PC-9 (cell line): ENCODE data around the gene DNALI1. TPM values are rescaled to one million over a fixed set of nuclear protein-coding genes. Genes with fewer than 3 reads are reported as not detected.

Experiments used
- BruUV-seq: library from RNA; stranded (reverse); fragments of 400-500 nt; replicated peaks from 2 replicates; lab custom pipeline; 2021; lab: Mats Ljungman, UMichigan
- CTCF ChIA-PET: fragments of 300-600 bp; sonication (Branson Sonifier 250); formaldehyde crosslinking; loops from one replicate; lab custom pipeline; 2022; ENCODE audit warnings: antibody characterized with exemption; lab: Charles Lee
- POLR2A ChIA-PET: fragments of 300-600 bp; sonication (Branson Sonifier 250); formaldehyde crosslinking; loops from one replicate; lab custom pipeline; 2022; ENCODE audit warnings: antibody characterized with exemption; ENCODE audit not compliant: unreplicated experiment; lab: Charles Lee
- DNase-seq, 2 experiments: peaks; one replicate each; pipeline versions ENCODE4 v3.0.0 to v3.0.0-alpha.2; 2015 to 2022; ENCODE audit warnings: mixed read lengths in 1 of 2
- H2AFZ ChIP-seq: fragments of 200-600 bp; sonication (generic); 2 replicates; pipeline ENCODE4 v1.8.1; 2017; ENCODE audit warnings: antibody characterized with exemption
- H3F3A ChIP-seq: fragments of 200-600 bp; sonication (generic); 2 replicates; pipeline ENCODE4 v1.8.1; 2017; ENCODE audit warnings: antibody characterized with exemption, mild to moderate bottlenecking, low read depth; ENCODE audit not compliant: insufficient read depth
- H3K27ac ChIP-seq: fragments of 200-600 bp; sonication (generic); 2 replicates; pipeline ENCODE4 v1.6.1; 2016; ENCODE audit warnings: mixed run types
- H3K27me3 ChIP-seq: fragments of 200-600 bp; sonication (generic); 2 replicates; pipeline ENCODE4 v1.6.1; 2016; ENCODE audit warnings: low read depth, mixed run types; ENCODE audit not compliant: insufficient read depth
- H3K36me3 ChIP-seq: fragments of 200-600 bp; sonication (generic); 2 replicates; pipeline ENCODE4 v1.6.1; 2016; ENCODE audit warnings: low read depth, mixed run types
- H3K4me1 ChIP-seq: fragments of 200-600 bp; sonication (generic); replicated peaks from 2 replicates; pipeline ENCODE4 v1.6.1; 2016; ENCODE audit warnings: mixed run types; ENCODE audit not compliant: insufficient read depth
- H3K4me2 ChIP-seq: fragments of 200-600 bp; sonication (generic); 2 replicates; pipeline ENCODE4 v1.6.1; 2017; ENCODE audit warnings: mixed run types
- H3K4me3 ChIP-seq: fragments of 200-600 bp; sonication (generic); 2 replicates; pipeline ENCODE4 v1.6.1; 2016; ENCODE audit warnings: mixed run types
- H3K79me2 ChIP-seq: fragments of 200-600 bp; sonication (generic); 2 replicates; pipeline ENCODE4 v1.6.1; 2017; ENCODE audit warnings: low read depth, mixed run types
- H3K9me2 ChIP-seq: fragments of 200-600 bp; sonication (generic); 2 replicates; pipeline ENCODE4 v1.8.1; 2017; ENCODE audit warnings: mild to moderate bottlenecking; ENCODE audit not compliant: insufficient read depth
- H3K9me3 ChIP-seq: fragments of 200-600 bp; sonication (generic); 2 replicates; pipeline ENCODE4 v1.8.1; 2016; ENCODE audit warnings: low read depth; ENCODE audit not compliant: insufficient read depth
- H4K20me1 ChIP-seq: fragments of 200-600 bp; sonication (generic); 2 replicates; pipeline ENCODE4 v1.8.1; 2017; ENCODE audit not compliant: insufficient read depth
- CTCF ChIP-seq: fragments of 200-600 bp; sonication (generic); conservative IDR thresholded peaks from 2 replicates; pipeline ENCODE4 v1.6.1; 2017; ENCODE audit warnings: mixed run types, antibody characterized with exemption, mild to moderate bottlenecking, moderate library complexity
- EZH2 ChIP-seq: fragments of 200-600 bp; sonication (generic); IDR thresholded peaks from 2 replicates; pipeline ENCODE4 v1.8.0; 2017; ENCODE audit warnings: antibody characterized with exemption, low read depth
- intact Hi-C: fragments of 100-400 bp; cut with micrococcal nuclease; formaldehyde crosslinking; loops from one replicate; pipeline ENCODE4 v1.10.0; 2022; ENCODE audit not compliant: unreplicated experiment
- total RNA-seq: library from RNA; stranded (reverse); gene quantifications from 2 replicates; pipeline ENCODE4 v1.2.3, GENCODE V29; 2021

Gene DNALI1
- total RNA-seq, 1 experiment from 2014 or later, result not detected

GRCh38 chr1:37514350-37515184 is 42.2 kb upstream of the DNALI1 start, which contains the start of gene MEAF6:
MEAF6 (minus strand) TSS chr1:37514766; CDS start chr1:37514746, 20 bp downstream.
- TF ChIP-seq EZH2, result no peak
- peak; percentile 63 for TF ChIP-seq CTCF
- Histone ChIP-seq H3K79me2 (peaks cover 23% of the 10 kb centered on the region), H2AFZ (peak within 1 kb of the TSS; percentile 100), H3F3A (peaks cover 17% of the 10 kb centered on the region; the same call in 1 of the 2 replicates), H3K4me2 (peak within 1 kb of the TSS; percentile 94), H4K20me1 (peaks cover 8% of the 10 kb centered on the region; the same call in 1 of the 2 replicates), H3K27ac (peak within 1 kb of the TSS; percentile 77), H3K4me1 (peaks cover 17% of the 10 kb centered on the region), H3K4me3 (peak within 1 kb of the TSS; percentile 95), H3K36me3 (peaks cover 4% of the 10 kb centered on the region; the same call in 1 of the 2 replicates), H3K9me3 (no peaks in the 10 kb centered on the region), H3K27me3 (no peaks in the 10 kb centered on the region), H3K9me2 (no peaks in the 10 kb centered on the region)
- intact Hi-C loops, result loop anchor here (1.0 to 2.0 kb wide), 3 partner anchors 20 to 40 kb away; partner anchors contain the start of gene SNIP1
- ChIA-PET CTCF (interaction anchor here (0.5 to 1.5 kb wide), 7 partner anchors 12 to 491 kb away, joined by 3 to 8 read pairs (median 3); partner anchors contain the start of gene FHL3), POLR2A (interaction anchor here (0.6 to 0.9 kb wide), 10 partner anchors 11 to 1370 kb away, joined by 3 to 16 read pairs (median 6); partner anchors contain the start of gene MRPS15)
- BruUV-seq, result no TSS peak
- DNase-seq, result peak; percentile 58 to 86

GRCh38 chr1:37515185-37516034 is 41.3 kb upstream of the DNALI1 start:
- H4K20me1 ChIP-seq, result peaks cover 8% of the 10 kb centered on the region; the same call in 1 of the 2 replicates
- intact Hi-C loops, result loop anchor here (2.0 kb wide), 2 partner anchors 39 kb away; partner anchors contain the start of gene SNIP1
- peaks cover 17% of the 10 kb centered on the region for H3K4me1 ChIP-seq
- TF ChIP-seq EZH2, result no peak
- TF ChIP-seq CTCF, result no peak
- H3F3A ChIP-seq, result peaks cover 17% of the 10 kb centered on the region; the same call in 1 of the 2 replicates
- no peaks in the 10 kb centered on the region for H3K9me3 ChIP-seq
- TSS peak; percentile 97 for BruUV-seq
- DNase-seq, result no peak
- peaks cover 23% of the 10 kb centered on the region for H3K79me2 ChIP-seq
- H3K9me2 ChIP-seq, result no peaks in the 10 kb centered on the region
- peaks cover 4% of the 10 kb centered on the region; the same call in 1 of the 2 replicates for H3K36me3 ChIP-seq
- H3K4me3 ChIP-seq, result peak overlapping the region; percentile 95
- peak overlapping the region; percentile 100 for H2AFZ ChIP-seq
- CTCF ChIA-PET, result interaction anchor here (0.5 to 1.5 kb wide), 7 partner anchors 11 to 490 kb away, joined by 3 to 8 read pairs (median 5); partner anchors contain the start of gene FHL3
- POLR2A ChIA-PET, result interaction anchor here (0.6 to 0.7 kb wide), 4 partner anchors 19 to 1358 kb away, joined by 3 to 16 read pairs (median 6); no protein-coding TSS in a partner anchor
- no peaks in the 10 kb centered on the region for H3K27me3 ChIP-seq
- peak overlapping the region; percentile 77 for H3K27ac ChIP-seq
- H3K4me2 ChIP-seq, result peak overlapping the region; percentile 94
